HFF-Myc (cell line): ENCODE results near the gene OR4D11.

Source experiments
- DNase-seq: peaks from one replicate; pipeline ENCODE4 v3.0.0-alpha.2; 2011; ENCODE audit warnings: low read depth; ENCODE audit errors: extremely low read depth
- H3K4me3 ChIP-seq: replicated peaks from 2 replicates; pipeline ENCODE4 v1.5.1; 2011; ENCODE audit warnings: low read depth, mild to moderate bottlenecking, control low read depth, low read length
- CTCF ChIP-seq: IDR thresholded peaks from 2 replicates; pipeline ENCODE4 v1.5.1; 2012; ENCODE audit warnings: mild to moderate bottlenecking, low read depth, low read length, control low read depth; ENCODE audit errors: missing control alignments

Gene OR4D11

GRCh38 chr11:59548309-59548656 is 44.9 kb downstream of the OR4D11 start:
- DNase-seq, result no peak
- no peak overlapping the region for H3K4me3 ChIP-seq
- TF ChIP-seq CTCF, result no peak

GRCh38 chr11:59550368-59550841 is 47.0 kb downstream of the OR4D11 start:
- H3K4me3 ChIP-seq, result peak overlapping the region; percentile 52
- peak; percentile 18 for TF ChIP-seq CTCF
- peak; percentile 96 for DNase-seq

- no peak for TF ChIP-seq CTCF
- peak overlapping the region; percentile 52 for H3K4me3 ChIP-seq
- peak; percentile 90 for DNase-seq
Measured at GRCh38 chr11:59550842-59551658, 47.7 kb downstream of the OR4D11 start.

GRCh38 chr11:59551659-59552521 is 48.5 kb downstream of the OR4D11 start:
- DNase-seq, result peak; percentile 75
- peak overlapping the region; percentile 52 for H3K4me3 ChIP-seq
- TF ChIP-seq CTCF, result no peak

GRCh38 chr11:59552844-59553243 is 49.5 kb downstream of the OR4D11 start:
- no peak for TF ChIP-seq CTCF
- H3K4me3 ChIP-seq, result peak overlapping the region; percentile 52; the same call in 1 of the 2 replicates
- no peak for DNase-seq

GRCh38 chr11:59553323-59553722 is 49.9 kb downstream of the OR4D11 start:
- no peak for DNase-seq
- no peak overlapping the region for H3K4me3 ChIP-seq

More at GRCh38 chr11:59553323-59553722, 49.9 kb downstream of the OR4D11 start:
- no peak for TF ChIP-seq CTCF
